PC-9 (cell line): ENCODE results near the gene MYO10. TPM values are rescaled to one million over a fixed set of nuclear protein-coding genes. Genes with fewer than 3 reads are reported as not detected.

Experiments
- BruUV-seq: library from RNA; stranded (reverse); fragments of 400-500 nt; replicated peaks from 2 replicates; lab custom pipeline; 2021; lab: Mats Ljungman, UMichigan
- CTCF ChIA-PET: fragments of 300-600 bp; sonication (Branson Sonifier 250); formaldehyde crosslinking; loops from one replicate; lab custom pipeline; 2022; ENCODE audit warnings: antibody characterized with exemption; lab: Charles Lee
- POLR2A ChIA-PET: fragments of 300-600 bp; sonication (Branson Sonifier 250); formaldehyde crosslinking; loops from one replicate; lab custom pipeline; 2022; ENCODE audit warnings: antibody characterized with exemption; ENCODE audit not compliant: unreplicated experiment; lab: Charles Lee
- DNase-seq, 2 experiments: peaks; one replicate each; pipeline versions ENCODE4 v3.0.0 to v3.0.0-alpha.2; 2015 to 2022; ENCODE audit warnings: mixed read lengths in 1 of 2
- H2AFZ ChIP-seq: fragments of 200-600 bp; sonication (generic); 2 replicates; pipeline ENCODE4 v1.8.1; 2017; ENCODE audit warnings: antibody characterized with exemption
- H3F3A ChIP-seq: fragments of 200-600 bp; sonication (generic); 2 replicates; pipeline ENCODE4 v1.8.1; 2017; ENCODE audit warnings: antibody characterized with exemption, mild to moderate bottlenecking, low read depth; ENCODE audit not compliant: insufficient read depth
- H3K27ac ChIP-seq: fragments of 200-600 bp; sonication (generic); 2 replicates; pipeline ENCODE4 v1.6.1; 2016; ENCODE audit warnings: mixed run types
- H3K27me3 ChIP-seq: fragments of 200-600 bp; sonication (generic); 2 replicates; pipeline ENCODE4 v1.6.1; 2016; ENCODE audit warnings: low read depth, mixed run types; ENCODE audit not compliant: insufficient read depth
- H3K36me3 ChIP-seq: fragments of 200-600 bp; sonication (generic); 2 replicates; pipeline ENCODE4 v1.6.1; 2016; ENCODE audit warnings: low read depth, mixed run types
- H3K4me1 ChIP-seq: fragments of 200-600 bp; sonication (generic); replicated peaks from 2 replicates; pipeline ENCODE4 v1.6.1; 2016; ENCODE audit warnings: mixed run types; ENCODE audit not compliant: insufficient read depth
- H3K4me2 ChIP-seq: fragments of 200-600 bp; sonication (generic); 2 replicates; pipeline ENCODE4 v1.6.1; 2017; ENCODE audit warnings: mixed run types
- H3K4me3 ChIP-seq: fragments of 200-600 bp; sonication (generic); 2 replicates; pipeline ENCODE4 v1.6.1; 2016; ENCODE audit warnings: mixed run types
- H3K79me2 ChIP-seq: fragments of 200-600 bp; sonication (generic); 2 replicates; pipeline ENCODE4 v1.6.1; 2017; ENCODE audit warnings: low read depth, mixed run types
- H3K9me2 ChIP-seq: fragments of 200-600 bp; sonication (generic); 2 replicates; pipeline ENCODE4 v1.8.1; 2017; ENCODE audit warnings: mild to moderate bottlenecking; ENCODE audit not compliant: insufficient read depth
- H3K9me3 ChIP-seq: fragments of 200-600 bp; sonication (generic); 2 replicates; pipeline ENCODE4 v1.8.1; 2016; ENCODE audit warnings: low read depth; ENCODE audit not compliant: insufficient read depth
- H4K20me1 ChIP-seq: fragments of 200-600 bp; sonication (generic); 2 replicates; pipeline ENCODE4 v1.8.1; 2017; ENCODE audit not compliant: insufficient read depth
- CTCF ChIP-seq: fragments of 200-600 bp; sonication (generic); conservative IDR thresholded peaks from 2 replicates; pipeline ENCODE4 v1.6.1; 2017; ENCODE audit warnings: mixed run types, antibody characterized with exemption, mild to moderate bottlenecking, moderate library complexity
- EZH2 ChIP-seq: fragments of 200-600 bp; sonication (generic); IDR thresholded peaks from 2 replicates; pipeline ENCODE4 v1.8.0; 2017; ENCODE audit warnings: antibody characterized with exemption, low read depth
- intact Hi-C: fragments of 100-400 bp; cut with micrococcal nuclease; formaldehyde crosslinking; loops from one replicate; pipeline ENCODE4 v1.10.0; 2022; ENCODE audit not compliant: unreplicated experiment
- total RNA-seq: library from RNA; stranded (reverse); gene quantifications from 2 replicates; pipeline ENCODE4 v1.2.3, GENCODE V29; 2021

Gene MYO10
- total RNA-seq, 1 experiment from 2014 or later: 92.8 TPM

GRCh38 chr5:16920109-16920816 is 15.8 kb downstream of the MYO10 start:
- no peaks in the 10 kb centered on the region for H4K20me1 ChIP-seq
- H3K9me2 ChIP-seq: no peaks in the 10 kb centered on the region
- TF ChIP-seq EZH2: no peak
- no peak for TF ChIP-seq CTCF
- POLR2A ChIA-PET: no interaction called here
- H2AFZ ChIP-seq: no peak overlapping the region
- intact Hi-C loops: no loop called here
- peaks cover 23% of the 10 kb centered on the region for H3F3A ChIP-seq
- H3K4me3 ChIP-seq: no peak overlapping the region
- DNase-seq: no peak
- H3K4me2 ChIP-seq: no peak overlapping the region
- no peaks in the 10 kb centered on the region for H3K9me3 ChIP-seq
- no peaks in the 10 kb centered on the region for H3K27me3 ChIP-seq
- H3K4me1 ChIP-seq: peaks cover 33% of the 10 kb centered on the region
- no peak overlapping the region for H3K27ac ChIP-seq
- BruUV-seq: no TSS peak
- CTCF ChIA-PET: interaction anchor here (0.6 to 1.4 kb wide), 3 partner anchors 22 to 271 kb away, joined by 4 to 5 read pairs (median 5); no protein-coding TSS in a partner anchor
- H3K36me3 ChIP-seq: no peaks in the 10 kb centered on the region
- peaks cover 72% of the 10 kb centered on the region for H3K79me2 ChIP-seq

- Histone ChIP-seq H3K4me2 (no peak overlapping the region), H3F3A (peaks cover 24% of the 10 kb centered on the region), H2AFZ (no peak overlapping the region), H3K9me2 (no peaks in the 10 kb centered on the region), H3K4me1 (peaks cover 45% of the 10 kb centered on the region), H3K27me3 (no peaks in the 10 kb centered on the region), H3K79me2 (peaks cover 77% of the 10 kb centered on the region), H3K4me3 (no peak overlapping the region), H3K36me3 (no peaks in the 10 kb centered on the region), H4K20me1 (no peaks in the 10 kb centered on the region), H3K27ac (no peak overlapping the region), H3K9me3 (no peaks in the 10 kb centered on the region)
- intact Hi-C loops: no loop called here
- BruUV-seq: no TSS peak
- peak in 1 of 2 experiments; percentile 54 for DNase-seq
- POLR2A ChIA-PET: interaction anchor here (0.6 to 0.8 kb wide), 3 partner anchors 17 to 234 kb away, joined by 3 to 23 read pairs (median 5); partner anchors contain the start of gene MYO10
- TF ChIP-seq CTCF (no peak), EZH2 (no peak)
- CTCF ChIA-PET: interaction anchor here (0.6 to 1.4 kb wide), 4 partner anchors 21 to 271 kb away, joined by 3 to 5 read pairs (median 4); no protein-coding TSS in a partner anchor
These were observed 17.0 kb downstream of the MYO10 start for GRCh38 chr5:16918891-16919671.

GRCh38 chr5:16918156-16918555 is 17.9 kb downstream of the MYO10 start:
- Histone ChIP-seq H3K9me3 (no peaks in the 10 kb centered on the region), H3K9me2 (no peaks in the 10 kb centered on the region), H3K27me3 (no peaks in the 10 kb centered on the region), H4K20me1 (no peaks in the 10 kb centered on the region), H3F3A (peaks cover 33% of the 10 kb centered on the region), H3K36me3 (no peaks in the 10 kb centered on the region), H3K79me2 (peaks cover 78% of the 10 kb centered on the region), H3K27ac (peak overlapping the region; percentile 77), H2AFZ (no peak overlapping the region), H3K4me2 (no peak overlapping the region), H3K4me1 (peaks cover 54% of the 10 kb centered on the region), H3K4me3 (no peak overlapping the region)
- TF ChIP-seq EZH2 (no peak), CTCF (no peak)
- no TSS peak for BruUV-seq
- intact Hi-C loops: no loop called here
- no peak for DNase-seq
- POLR2A ChIA-PET: interaction anchor here (0.8 kb wide), 1 partner anchor 18 kb away, joined by 5 read pairs; the partner anchor contains the start of gene MYO10
- CTCF ChIA-PET: interaction anchor here (0.7 to 1.1 kb wide), 5 partner anchors 13 to 272 kb away, joined by 3 to 6 read pairs (median 3); no protein-coding TSS in a partner anchor
